ENCODE measurements around the gene SAP30BP. TPM values are rescaled to one million over a fixed set of nuclear protein-coding genes. Genes with fewer than 3 reads are reported as not detected.
A peak's percentile ranks its signal among the peaks of the same experiment; 100 is the strongest.

Gene SAP30BP
- total RNA-seq, 4 donors from 2014 or later, result 67.0 to 104 (median 86.3) TPM

GRCh38 chr17:75707079-75707571 is 40.0 kb downstream of the SAP30BP start:
- no peaks in the 10 kb centered on the region for H3K9me3 ChIP-seq
- WGBS, result 74% methylated on average over 5 of the region's 12 CpGs
- H3K36me3 ChIP-seq, result peaks cover 64% of the 10 kb centered on the region
- peaks cover 19% of the 10 kb centered on the region for H3K4me1 ChIP-seq
- peak overlapping the region; percentile 45 for H3K27ac ChIP-seq
- TF ChIP-seq POLR2AphosphoS5 (IDR thresholded peaks at IDR 0.05), result no peak
- TF ChIP-seq EP300 (IDR thresholded peaks at IDR 0.05), result no peak
- no peak for TF ChIP-seq POLR2A (IDR thresholded peaks at IDR 0.05)
- TF ChIP-seq CTCF (IDR thresholded peaks at IDR 0.05), result no peak
- no peak overlapping the region for H3K4me3 ChIP-seq
- H3K27me3 ChIP-seq, result no peaks in the 10 kb centered on the region
- peak in 1 of 2 donors; percentile 75 for DNase-seq (ENCODE audit: low spot score in 2 of 2)

GRCh38 chr17:75712446-75712845 is 45.3 kb downstream of the SAP30BP start:
- H3K9me3 ChIP-seq, result no peaks in the 10 kb centered on the region
- peaks cover 4% of the 10 kb centered on the region for H3K4me1 ChIP-seq
- no peak overlapping the region for H3K27ac ChIP-seq
- peaks cover 12% of the 10 kb centered on the region for H3K36me3 ChIP-seq
- 53% methylated on average over 2 of the region's 2 CpGs for WGBS
- DNase-seq (ENCODE audit: low spot score in 2 of 2), result no peak
- no peak for TF ChIP-seq CTCF (IDR thresholded peaks at IDR 0.05)
- no peak for TF ChIP-seq POLR2A (IDR thresholded peaks at IDR 0.05)
- no peak for TF ChIP-seq POLR2AphosphoS5 (IDR thresholded peaks at IDR 0.05)
- TF ChIP-seq EP300 (IDR thresholded peaks at IDR 0.05), result no peak
- H3K27me3 ChIP-seq, result no peaks in the 10 kb centered on the region
- no peak overlapping the region for H3K4me3 ChIP-seq

- H3K9me3 ChIP-seq, result no peaks in the 10 kb centered on the region
- H3K4me3 ChIP-seq, result no peak overlapping the region
- WGBS, result 100% methylated on average over 1 of the region's 2 CpGs
- peaks cover 10% of the 10 kb centered on the region for H3K27me3 ChIP-seq
- H3K27ac ChIP-seq, result no peak overlapping the region
- no peak for TF ChIP-seq POLR2AphosphoS5 (IDR thresholded peaks at IDR 0.05)
- no peak for TF ChIP-seq EP300 (IDR thresholded peaks at IDR 0.05)
- TF ChIP-seq CTCF (IDR thresholded peaks at IDR 0.05), result no peak
- TF ChIP-seq POLR2A (IDR thresholded peaks at IDR 0.05), result no peak
- peaks cover 30% of the 10 kb centered on the region for H3K4me1 ChIP-seq
- H3K36me3 ChIP-seq, result peaks cover 5% of the 10 kb centered on the region
- no peak for DNase-seq (ENCODE audit: low spot score in 2 of 2)
Measured at GRCh38 chr17:75719732-75720131, 52.6 kb downstream of the SAP30BP start.

GRCh38 chr17:75720656-75721462 is 53.7 kb downstream of the SAP30BP start, which contains the start of gene ITGB4:
TSS of gene ITGB4 (plus strand) at chr17:75721459. CDS start at chr17:75724704, 3,245 bp downstream.
- H3K4me3 ChIP-seq, result peak within 1 kb of the TSS; percentile 63
- H3K9me3 ChIP-seq, result no peaks in the 10 kb centered on the region
- peaks cover 30% of the 10 kb centered on the region for H3K4me1 ChIP-seq
- WGBS, result 4% methylated on average over 15 of the region's 70 CpGs
- DNase-seq (ENCODE audit: low spot score in 2 of 2), result peak in 1 of 2 donors; percentile 70
- peaks cover 10% of the 10 kb centered on the region for H3K27me3 ChIP-seq
- peak within 1 kb of the TSS; percentile 87 for H3K27ac ChIP-seq
- TF ChIP-seq POLR2AphosphoS5 (IDR thresholded peaks at IDR 0.05) (no peak), POLR2A (IDR thresholded peaks at IDR 0.05) (peak in 1 of 2 donors; percentile 12)
- H3K36me3 ChIP-seq, result peaks cover 14% of the 10 kb centered on the region

GRCh38 chr17:75721463-75722011 is 54.4 kb downstream of the SAP30BP start:
- peaks cover 21% of the 10 kb centered on the region for H3K36me3 ChIP-seq
- peaks cover 10% of the 10 kb centered on the region for H3K27me3 ChIP-seq
- no CpG with 5 or more reads among the region's 33 CpGs for WGBS
- H3K4me1 ChIP-seq, result peaks cover 30% of the 10 kb centered on the region
- peak overlapping the region; percentile 63 for H3K4me3 ChIP-seq
- peak in 1 of 2 donors; percentile 69 for DNase-seq (ENCODE audit: low spot score in 2 of 2)
- H3K9me3 ChIP-seq, result no peaks in the 10 kb centered on the region
- TF ChIP-seq EP300 (IDR thresholded peaks at IDR 0.05) (no peak), CTCF (IDR thresholded peaks at IDR 0.05) (no peak)
- peak overlapping the region; percentile 87 for H3K27ac ChIP-seq

All from suprapubic skin (tissue), 4 donors.